ENCODE results near the gene LZTR1. TPM values are rescaled to one million over a fixed set of nuclear protein-coding genes. Genes with fewer than 3 reads are reported as not detected.

Gene LZTR1
- total RNA-seq, 2 donors from 2014 or later = 26.9 to 29.1 TPM

- no peak for DNase-seq
- ATAC-seq = no peak
- intact Hi-C loops (cut with DNase I) = no loop called here
Measured at GRCh38 chr22:20991252-20992055, 9.4 kb downstream of the LZTR1 start.

GRCh38 chr22:20992056-20992442 lies 10.0 kb downstream of the LZTR1 start:
- intact Hi-C loops (cut with DNase I) = no loop called here
- no peak for DNase-seq
- ATAC-seq = no peak

- no peak for DNase-seq
- no peak for ATAC-seq
- intact Hi-C loops (cut with DNase I) = no loop called here
Measured at GRCh38 chr22:20992456-20993303, 10.6 kb downstream of the LZTR1 start.

GRCh38 chr22:20993304-20994127 lies 11.4 kb downstream of the LZTR1 start:
- no peak for DNase-seq
- intact Hi-C loops (cut with DNase I) = no loop called here
- peak in 1 of 2 donors; percentile 2 for ATAC-seq

GRCh38 chr22:20994128-20994901 lies 12.2 kb downstream of the LZTR1 start:
- no peak for DNase-seq
- intact Hi-C loops (cut with DNase I) = no loop called here

GRCh38 chr22:20994902-20995241 lies 12.8 kb downstream of the LZTR1 start:
- DNase-seq = no peak
- intact Hi-C loops (cut with DNase I) = no loop called here

More at GRCh38 chr22:20994128-20994901, 12.2 kb downstream of the LZTR1 start:
- ATAC-seq = peak in 1 of 2 donors; percentile 2

GRCh38 chr22:20995329-20996030 lies 13.4 kb downstream of the LZTR1 start:
- ATAC-seq (no peak), DNase-seq (no peak)
- intact Hi-C loops (cut with DNase I) = no loop called here

More at GRCh38 chr22:20994902-20995241, 12.8 kb downstream of the LZTR1 start:
- no peak for ATAC-seq

GRCh38 chr22:20996031-20996410 lies 13.9 kb downstream of the LZTR1 start:
- no peak for ATAC-seq
- intact Hi-C loops (cut with DNase I) = no loop called here
- DNase-seq = no peak

GRCh38 chr22:20996598-20997535 lies 14.8 kb downstream of the LZTR1 start:
- ATAC-seq (no peak), DNase-seq (no peak)
- intact Hi-C loops (cut with DNase I) = no loop called here

GRCh38 chr22:20997536-20998257 lies 15.6 kb downstream of the LZTR1 start:
- DNase-seq (no peak), ATAC-seq (no peak)
- intact Hi-C loops (cut with DNase I) = no loop called here

GRCh38 chr22:20998411-20999336 lies 16.6 kb downstream of the LZTR1 start:
- ATAC-seq = no peak
- no peak for DNase-seq
- intact Hi-C loops (cut with DNase I) = no loop called here

GRCh38 chr22:20999350-21000206 lies 17.5 kb downstream of the LZTR1 start:
- intact Hi-C loops (cut with DNase I) = no loop called here
- DNase-seq = no peak
- no peak for ATAC-seq

- intact Hi-C loops (cut with DNase I) = no loop called here
- no peak for ATAC-seq
- DNase-seq = no peak
Measured at GRCh38 chr22:21000207-21000986, 18.3 kb downstream of the LZTR1 start.

Measured in left cardiac atrium (tissue), 4 donors.